Osteoblast (primary cell): ENCODE results near the gene IL22. TPM values are rescaled to one million over a fixed set of nuclear protein-coding genes. Genes with fewer than 3 reads are reported as not detected.

Experiments used
- DNase-seq: peaks from one replicate; pipeline ENCODE4 v3.0.0; 2011; ENCODE audit warnings: low spot score, mixed read lengths; ENCODE audit not compliant: insufficient read length; ENCODE audit errors: missing footprints
- H2AFZ ChIP-seq: 2 replicates; pipeline ENCODE4 v1.6.0; 2011; ENCODE audit warnings: mild to moderate bottlenecking, low read length
- H3K27ac ChIP-seq: 2 replicates; pipeline ENCODE4 v1.5.1; 2011; ENCODE audit warnings: mild to moderate bottlenecking, low read depth, low read length, moderate library complexity
- H3K27me3 ChIP-seq: 2 replicates; pipeline ENCODE4 v1.6.0; 2012; ENCODE audit warnings: mild to moderate bottlenecking, control low read depth, inconsistent platforms, low read length, moderate library complexity; ENCODE audit not compliant: insufficient read depth
- H3K36me3 ChIP-seq: 2 replicates; pipeline ENCODE4 v1.5.1; 2011; ENCODE audit warnings: mild to moderate bottlenecking, low read length, control low read depth, moderate library complexity; ENCODE audit not compliant: insufficient read depth
- H3K4me1 ChIP-seq: 2 replicates; pipeline ENCODE4 v1.5.1; 2011; ENCODE audit warnings: mild to moderate bottlenecking, low read length, control low read depth, moderate library complexity; ENCODE audit not compliant: insufficient read depth
- H3K4me2 ChIP-seq: 2 replicates; pipeline ENCODE4 v1.6.0; 2011; ENCODE audit warnings: mild to moderate bottlenecking, low read length; ENCODE audit not compliant: insufficient read depth
- H3K4me3 ChIP-seq: fragments of 200-600 bp; sonication (generic); 3 replicates; pipeline ENCODE4 v1.5.1; 2012; ENCODE audit warnings: mild to moderate bottlenecking, low read length, inconsistent platforms; ENCODE audit not compliant: insufficient read depth
- H3K79me2 ChIP-seq: 2 replicates; pipeline ENCODE4 v1.6.0; 2012; ENCODE audit warnings: mild to moderate bottlenecking, low read length, control low read depth, inconsistent platforms; ENCODE audit not compliant: insufficient read depth
- H3K9me3 ChIP-seq: 2 replicates; pipeline ENCODE4 v1.5.1; 2011; ENCODE audit warnings: low read depth, low read length, control low read depth
- H4K20me1 ChIP-seq: 2 replicates; pipeline ENCODE4 v1.6.0; 2012; ENCODE audit warnings: mild to moderate bottlenecking, low read length, control low read depth; ENCODE audit not compliant: insufficient read depth
- total RNA-seq: library from RNA; depleted of rRNA; stranded (reverse); fragments of >200 nt; gene quantifications from 2 replicates; pipeline ENCODE4 v1.2.3, GENCODE V29; 2012
- TF ChIP-seq, protein P1 (sequence below): IDR thresholded peaks from 2 replicates; pipeline ENCODE4 v1.5.1; 2011; ENCODE audit warnings: mild to moderate bottlenecking, low read depth, low read length, moderate library complexity; ENCODE audit errors: extremely low read depth

The IL22 gene
- not detected in 2 replicates for total RNA-seq

DNA sequence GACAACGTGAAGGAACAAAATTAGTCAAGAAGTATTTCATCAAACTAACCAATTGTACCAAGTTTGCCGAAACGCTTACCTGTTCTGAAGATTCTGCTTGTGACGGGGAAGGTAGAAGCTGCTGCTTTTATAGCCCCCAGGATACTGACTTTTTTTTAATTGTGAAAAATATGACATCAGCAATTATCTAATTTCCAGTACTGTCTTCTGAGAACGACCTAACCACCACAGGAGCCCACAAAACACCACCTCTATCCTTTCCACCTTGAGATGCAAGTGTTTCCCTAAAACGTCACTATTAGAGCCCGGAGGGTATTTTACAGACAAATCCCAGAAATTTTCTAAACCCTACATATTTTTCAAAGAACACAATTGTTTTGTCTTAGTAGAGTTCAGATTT, at the start of gene IL22:
Gene IL22, minus strand, starts transcription at position 101 of the 400 bp plus-strand sequence. CDS start 156 bp downstream, outside the sequence.
- H3K36me3 ChIP-seq: no peaks in the 10 kb centered on the region
- no peak for DNase-seq
- H3K27ac ChIP-seq: no peak within 1 kb of the TSS
- peaks cover 7% of the 10 kb centered on the region for H3K4me1 ChIP-seq
- TF ChIP-seq, protein P1, sequence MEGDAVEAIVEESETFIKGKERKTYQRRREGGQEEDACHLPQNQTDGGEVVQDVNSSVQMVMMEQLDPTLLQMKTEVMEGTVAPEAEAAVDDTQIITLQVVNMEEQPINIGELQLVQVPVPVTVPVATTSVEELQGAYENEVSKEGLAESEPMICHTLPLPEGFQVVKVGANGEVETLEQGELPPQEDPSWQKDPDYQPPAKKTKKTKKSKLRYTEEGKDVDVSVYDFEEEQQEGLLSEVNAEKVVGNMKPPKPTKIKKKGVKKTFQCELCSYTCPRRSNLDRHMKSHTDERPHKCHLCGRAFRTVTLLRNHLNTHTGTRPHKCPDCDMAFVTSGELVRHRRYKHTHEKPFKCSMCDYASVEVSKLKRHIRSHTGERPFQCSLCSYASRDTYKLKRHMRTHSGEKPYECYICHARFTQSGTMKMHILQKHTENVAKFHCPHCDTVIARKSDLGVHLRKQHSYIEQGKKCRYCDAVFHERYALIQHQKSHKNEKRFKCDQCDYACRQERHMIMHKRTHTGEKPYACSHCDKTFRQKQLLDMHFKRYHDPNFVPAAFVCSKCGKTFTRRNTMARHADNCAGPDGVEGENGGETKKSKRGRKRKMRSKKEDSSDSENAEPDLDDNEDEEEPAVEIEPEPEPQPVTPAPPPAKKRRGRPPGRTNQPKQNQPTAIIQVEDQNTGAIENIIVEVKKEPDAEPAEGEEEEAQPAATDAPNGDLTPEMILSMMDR: no peak
- no peaks in the 10 kb centered on the region for H3K9me3 ChIP-seq
- H3K4me2 ChIP-seq: no peak within 1 kb of the TSS
- H3K4me3 ChIP-seq: no peak within 1 kb of the TSS
- no peaks in the 10 kb centered on the region for H3K27me3 ChIP-seq
- no peak within 1 kb of the TSS for H2AFZ ChIP-seq
- H4K20me1 ChIP-seq: no peaks in the 10 kb centered on the region
- H3K79me2 ChIP-seq: no peaks in the 10 kb centered on the region

DNA sequence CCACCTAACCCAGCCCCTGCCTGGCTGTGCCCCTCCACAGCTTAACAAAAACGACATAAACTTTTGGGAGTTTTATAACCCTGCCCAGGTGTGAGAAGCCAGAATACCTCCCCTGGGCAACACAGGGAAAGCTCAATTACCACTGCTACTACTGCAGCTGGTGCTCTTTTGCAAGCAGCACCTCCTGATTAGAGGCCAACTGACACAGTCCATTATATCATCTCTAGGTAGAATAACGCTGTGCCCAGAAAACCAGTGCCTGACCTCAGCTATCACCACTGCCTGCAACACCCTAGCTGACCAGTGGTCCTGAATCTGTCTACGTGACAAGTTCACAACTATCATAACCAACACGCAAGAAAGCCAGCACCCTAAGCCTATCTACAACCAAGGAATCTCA, 44.5 kb upstream of the IL22 start:
- H3K27me3 ChIP-seq: no peaks in the 10 kb centered on the region
- peaks cover 7% of the 10 kb centered on the region for H3K36me3 ChIP-seq
- H4K20me1 ChIP-seq: no peaks in the 10 kb centered on the region
- no peaks in the 10 kb centered on the region for H3K9me3 ChIP-seq
- H3K27ac ChIP-seq: no peak overlapping the region
- H2AFZ ChIP-seq: no peak overlapping the region
- H3K4me3 ChIP-seq: no peak overlapping the region
- H3K79me2 ChIP-seq: peaks cover 6% of the 10 kb centered on the region
- TF ChIP-seq, protein P1: no peak
- peaks cover 3% of the 10 kb centered on the region for H3K4me1 ChIP-seq
- DNase-seq: no peak
- H3K4me2 ChIP-seq: no peak overlapping the region

DNA sequence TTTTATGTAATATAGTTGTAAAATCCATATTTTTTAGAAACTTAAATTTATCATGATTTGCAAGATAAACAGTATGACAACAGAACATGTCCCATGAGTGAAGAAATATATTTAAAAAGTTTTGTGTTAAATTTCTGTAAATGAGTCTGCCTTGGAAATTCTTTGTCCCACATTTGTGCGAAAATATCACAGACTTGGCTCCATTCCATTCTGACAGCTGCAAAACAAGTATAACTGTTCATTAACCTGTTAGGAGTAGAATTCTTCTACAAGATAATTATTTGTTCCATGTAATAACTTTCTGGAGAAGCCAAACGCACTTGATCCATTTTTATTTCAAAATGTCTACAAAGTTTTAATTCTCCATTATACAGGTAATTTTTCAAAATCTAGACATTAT, 40.8 kb upstream of the IL22 start:
- Histone ChIP-seq H2AFZ (no peak overlapping the region), H3K36me3 (no peaks in the 10 kb centered on the region), H3K27ac (no peak overlapping the region), H3K27me3 (no peaks in the 10 kb centered on the region), H3K4me2 (no peak overlapping the region), H3K4me1 (peaks cover 12% of the 10 kb centered on the region), H4K20me1 (no peaks in the 10 kb centered on the region), H3K4me3 (no peak overlapping the region), H3K79me2 (peaks cover 6% of the 10 kb centered on the region), H3K9me3 (no peaks in the 10 kb centered on the region)
- TF ChIP-seq, protein P1: no peak
- DNase-seq: no peak

GRCh38 chr12:68293347-68293746, 39.9 kb upstream of the IL22 start:
- TF ChIP-seq, protein P1: no peak
- Histone ChIP-seq H3K4me2 (no peak overlapping the region), H3K4me3 (no peak overlapping the region), H3K4me1 (peaks cover 12% of the 10 kb centered on the region), H3K27me3 (no peaks in the 10 kb centered on the region), H3K9me3 (no peaks in the 10 kb centered on the region), H2AFZ (no peak overlapping the region), H3K79me2 (peaks cover 3% of the 10 kb centered on the region), H4K20me1 (no peaks in the 10 kb centered on the region), H3K27ac (no peak overlapping the region), H3K36me3 (no peaks in the 10 kb centered on the region)
- no peak for DNase-seq
